AG04449 (cell line): ENCODE results near the gene MYDGF.

Experiments used
- CTCF ChIA-PET: fragments of 350-600 bp; formaldehyde crosslinking; extraction: SDS; loops from one replicate; lab custom pipeline; 2021; ENCODE audit warnings: antibody characterized with exemption; lab: Yijun Ruan, JAX
- POLR2A ChIA-PET: fragments of 400-600, 350-600 bp; formaldehyde crosslinking; extraction: SDS; loops from one replicate; lab custom pipeline; 2020; ENCODE audit warnings: antibody characterized with exemption, inconsistent platforms; lab: Yijun Ruan, JAX
- DNase-seq: peaks from one replicate; pipeline ENCODE4 v3.0.0-alpha.2; 2010; ENCODE audit warnings: low read depth, low spot score
- H3K4me3 ChIP-seq: 2 replicates; pipeline ENCODE4 v1.5.1; 2011; ENCODE audit warnings: low read depth, mild to moderate bottlenecking, control low read depth, low read length
- CTCF ChIP-seq: IDR thresholded peaks from one replicate; pipeline ENCODE4 v1.5.1; 2011; ENCODE audit warnings: mild to moderate bottlenecking, moderate library complexity, low read length, control low read depth, inconsistent platforms; ENCODE audit not compliant: insufficient read depth; ENCODE audit errors: missing control alignments

MYDGF gene

GRCh38 chr19:4701557-4701956 is 31.4 kb upstream of the MYDGF start:
- H3K4me3 ChIP-seq: no peak overlapping the region
- CTCF ChIA-PET: no interaction called here
- POLR2A ChIA-PET: no interaction called here
- TF ChIP-seq CTCF: no peak
- no peak for DNase-seq

DNA sequence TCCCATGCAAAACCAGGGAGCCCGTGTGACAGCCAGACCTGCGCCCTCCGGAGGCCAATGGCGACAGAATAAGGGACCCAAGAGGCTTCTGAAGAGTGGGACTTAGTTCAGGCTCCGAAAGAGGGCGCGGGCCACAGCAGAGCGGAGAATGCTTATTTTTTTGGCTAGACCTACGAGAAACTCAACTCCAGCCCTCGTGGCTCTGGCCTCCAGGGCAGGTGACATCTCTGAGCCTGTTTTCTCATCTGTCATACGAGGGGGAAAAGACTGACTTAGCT is 30.5 kb upstream of the MYDGF start:
- TF ChIP-seq CTCF: no peak
- POLR2A ChIA-PET: no interaction called here
- CTCF ChIA-PET: no interaction called here

GRCh38 chr19:4699826-4700692 is 29.9 kb upstream of the MYDGF start:
- POLR2A ChIA-PET: no interaction called here
- CTCF ChIA-PET: no interaction called here
- no peak for DNase-seq
- no peak overlapping the region for H3K4me3 ChIP-seq
- no peak for TF ChIP-seq CTCF

More for the DNA sequence above, 30.5 kb upstream of the MYDGF start:
- DNase-seq: no peak
- no peak overlapping the region for H3K4me3 ChIP-seq

GRCh38 chr19:4697304-4697703 is 27.2 kb upstream of the MYDGF start:
- CTCF ChIA-PET: no interaction called here
- TF ChIP-seq CTCF: no peak
- POLR2A ChIA-PET: no interaction called here
- DNase-seq: no peak
- no peak overlapping the region for H3K4me3 ChIP-seq

DNA sequence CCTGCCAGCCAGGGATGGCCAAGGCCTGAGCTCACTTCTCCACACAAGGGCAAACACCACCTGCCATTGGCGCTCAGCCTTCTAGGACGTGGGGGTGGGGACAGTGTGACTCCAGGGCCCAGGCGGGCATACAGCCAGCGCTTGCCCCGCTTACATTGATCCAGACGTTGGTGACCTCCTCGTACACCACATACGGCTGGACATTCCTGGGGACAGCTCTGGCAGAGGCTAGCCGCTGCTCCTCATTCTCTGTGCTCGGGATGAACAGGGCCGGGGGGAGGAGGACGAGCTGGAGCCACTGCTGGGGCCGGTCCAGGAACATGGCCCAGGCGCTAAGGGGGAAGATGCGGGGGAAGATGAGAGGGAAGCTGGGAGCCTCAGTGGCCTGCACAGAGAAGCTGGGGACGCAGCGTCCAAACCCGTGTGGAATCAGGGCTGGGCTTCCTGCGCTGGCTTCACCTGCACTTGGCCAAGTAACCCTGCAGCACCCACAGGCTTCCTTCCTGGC is 25.1 kb upstream of the MYDGF start:
- CTCF ChIA-PET: interaction anchor here (1.0 to 1.2 kb wide), 3 partner anchors 18 to 95 kb away, joined by 3 to 5 read pairs (median 5); no protein-coding TSS in a partner anchor
- POLR2A ChIA-PET: no interaction called here
- TF ChIP-seq CTCF: no peak

GRCh38 chr19:4694211-4694987 is 24.3 kb upstream of the MYDGF start:
- DNase-seq: peak; percentile 60
- ChIA-PET CTCF (interaction anchor here (1.0 to 1.2 kb wide), 3 partner anchors 17 to 96 kb away, joined by 3 to 5 read pairs (median 5); no protein-coding TSS in a partner anchor), POLR2A (no interaction called here)
- no peak for TF ChIP-seq CTCF
- H3K4me3 ChIP-seq: no peak overlapping the region

More for the DNA sequence above, 25.1 kb upstream of the MYDGF start:
- no peak overlapping the region for H3K4me3 ChIP-seq
- no peak for DNase-seq
